SU-DHL-6 (cell line): ENCODE results near the gene PRRC2B.
A peak's percentile ranks its signal among the peaks of the same experiment; 100 is the strongest.

ENCODE experiments used
- H2AFZ ChIP-seq: fragments of 200-600 bp; sonication (generic); 2 replicates; pipeline ENCODE4 v1.6.1; 2014; ENCODE audit warnings: low read depth, mild to moderate bottlenecking, moderate library complexity, mixed read lengths, antibody characterized with exemption, low read length; ENCODE audit not compliant: severe bottlenecking
- H3F3A ChIP-seq: fragments of 200-600 bp; shearing (Covaris generic); 2 replicates; pipeline ENCODE4 v1.6.0; 2016; ENCODE audit warnings: antibody characterized with exemption, mild to moderate bottlenecking; ENCODE audit not compliant: insufficient read depth
- H3K27ac ChIP-seq: fragments of 200-600 bp; sonication (generic); 2 replicates; pipeline ENCODE4 v1.5.1; 2016; ENCODE audit warnings: low read depth, mild to moderate bottlenecking, low read length, moderate library complexity, mixed read lengths
- H3K27me3 ChIP-seq: fragments of 200-600 bp; sonication (generic), shearing (Covaris generic); 2 replicates; pipeline ENCODE4 v1.6.0; 2014; ENCODE audit warnings: mild to moderate bottlenecking, low read length
- H3K36me3 ChIP-seq: fragments of 200-600 bp; sonication (generic); 2 replicates; pipeline ENCODE4 v1.6.1; 2014; ENCODE audit warnings: mild to moderate bottlenecking, low read length, mixed read lengths
- H3K4me2 ChIP-seq: fragments of 300-600, 200-600 bp; shearing (Covaris generic), sonication (generic); 2 replicates; pipeline ENCODE4 v1.6.0; 2014; ENCODE audit warnings: low read length, low read depth, mild to moderate bottlenecking; ENCODE audit not compliant: poor library complexity, severe bottlenecking
- H3K4me3 ChIP-seq: fragments of 200-600 bp; sonication (generic); 2 replicates; pipeline ENCODE4 v1.5.1; 2014; ENCODE audit warnings: antibody characterized with exemption, low read length, mild to moderate bottlenecking, mixed read lengths; ENCODE audit not compliant: insufficient read depth, poor library complexity, severe bottlenecking
- H3K79me2 ChIP-seq: fragments of 200-600 bp; sonication (generic); 2 replicates; pipeline ENCODE4 v1.6.1; 2014; ENCODE audit warnings: mild to moderate bottlenecking, low read length, moderate library complexity; ENCODE audit not compliant: insufficient read depth
- H3K9ac ChIP-seq: fragments of 200-600 bp; sonication (generic); 2 replicates; pipeline ENCODE4 v1.7.0; 2014; ENCODE audit warnings: mild to moderate bottlenecking, low read length
- H3K9me2 ChIP-seq: fragments of 200-600 bp; sonication (generic); replicated peaks from 2 replicates; pipeline ENCODE4 v1.6.1; 2014; ENCODE audit warnings: low read length; ENCODE audit not compliant: insufficient read depth
- H3K9me3 ChIP-seq: fragments of 200-600 bp; sonication (generic); 2 replicates; pipeline ENCODE4 v1.6.1; 2014; ENCODE audit warnings: low read length, mixed read lengths; ENCODE audit not compliant: insufficient read depth
- H4K20me1 ChIP-seq: fragments of 200-600 bp; sonication (generic); 2 replicates; pipeline ENCODE4 v1.6.1; 2014; ENCODE audit warnings: low read depth, mild to moderate bottlenecking, antibody characterized with exemption, low read length, moderate library complexity, mixed read lengths
- CTCF ChIP-seq: fragments of 200-600 bp; sonication (generic); IDR thresholded peaks from one replicate; pipeline ENCODE4 v1.5.1; 2017; ENCODE audit warnings: antibody characterized with exemption, mild to moderate bottlenecking, low read length, moderate library complexity; ENCODE audit not compliant: insufficient read depth, poor library complexity, severe bottlenecking
- EZH2phosphoT487 ChIP-seq: fragments of 200-600 bp; sonication (generic), shearing (Covaris generic); conservative IDR thresholded peaks from 2 replicates; pipeline ENCODE4 v1.6.1; 2018; ENCODE audit warnings: mild to moderate bottlenecking, antibody characterized with exemption, low read length, moderate library complexity, mixed read lengths

Gene PRRC2B

GRCh38 chr9:131528886-131529505, 135.1 kb downstream of the PRRC2B start:
- Histone ChIP-seq H3K9me3 (no peaks in the 10 kb centered on the region), H3K4me3 (no peak overlapping the region), H3K4me2 (no peak overlapping the region), H3K9me2 (no peaks in the 10 kb centered on the region), H3F3A (no peaks in the 10 kb centered on the region), H3K36me3 (no peaks in the 10 kb centered on the region), H3K27me3 (no peaks in the 10 kb centered on the region), H3K27ac (no peak overlapping the region), H3K79me2 (peaks cover 11% of the 10 kb centered on the region), H2AFZ (no peak overlapping the region), H3K9ac (no peak overlapping the region), H4K20me1 (no peaks in the 10 kb centered on the region)
- no peak for TF ChIP-seq CTCF
- no peak for TF ChIP-seq EZH2phosphoT487

- Histone ChIP-seq H3K9me3 (no peaks in the 10 kb centered on the region), H3K27me3 (no peaks in the 10 kb centered on the region), H3K4me2 (peak overlapping the region; percentile 82), H3K9ac (peak overlapping the region; percentile 95), H4K20me1 (no peaks in the 10 kb centered on the region), H3K36me3 (no peaks in the 10 kb centered on the region), H3F3A (no peaks in the 10 kb centered on the region), H3K79me2 (peaks cover 11% of the 10 kb centered on the region), H3K9me2 (no peaks in the 10 kb centered on the region), H3K27ac (no peak overlapping the region), H3K4me3 (peak overlapping the region; percentile 74), H2AFZ (no peak overlapping the region)
- TF ChIP-seq EZH2phosphoT487 = no peak
- TF ChIP-seq CTCF = no peak
Observed at GRCh38 chr9:131529597-131530545, 136.0 kb downstream of the PRRC2B start.

- TF ChIP-seq CTCF (no peak), EZH2phosphoT487 (no peak)
- Histone ChIP-seq H3K9ac (peak overlapping the region; percentile 95), H3K9me3 (no peaks in the 10 kb centered on the region), H3K4me3 (peak overlapping the region; percentile 74), H3K79me2 (peaks cover 11% of the 10 kb centered on the region), H3K27me3 (no peaks in the 10 kb centered on the region), H3K36me3 (no peaks in the 10 kb centered on the region), H3K27ac (peak overlapping the region; percentile 49), H2AFZ (peak overlapping the region; percentile 56), H3F3A (no peaks in the 10 kb centered on the region), H4K20me1 (no peaks in the 10 kb centered on the region), H3K9me2 (no peaks in the 10 kb centered on the region), H3K4me2 (peak overlapping the region; percentile 82)
Observed at GRCh38 chr9:131530546-131530919, 136.6 kb downstream of the PRRC2B start.
